ENCODE results near the gene TMEM132D. TPM values are rescaled to one million over a fixed set of nuclear protein-coding genes. Genes with fewer than 3 reads are reported as not detected.

Gene TMEM132D
- total and polyA plus RNA-seq, 2 donors (not counting 3 experiments of a cell fraction or from before 2014, with no cell fraction given), result not detected

DNA sequence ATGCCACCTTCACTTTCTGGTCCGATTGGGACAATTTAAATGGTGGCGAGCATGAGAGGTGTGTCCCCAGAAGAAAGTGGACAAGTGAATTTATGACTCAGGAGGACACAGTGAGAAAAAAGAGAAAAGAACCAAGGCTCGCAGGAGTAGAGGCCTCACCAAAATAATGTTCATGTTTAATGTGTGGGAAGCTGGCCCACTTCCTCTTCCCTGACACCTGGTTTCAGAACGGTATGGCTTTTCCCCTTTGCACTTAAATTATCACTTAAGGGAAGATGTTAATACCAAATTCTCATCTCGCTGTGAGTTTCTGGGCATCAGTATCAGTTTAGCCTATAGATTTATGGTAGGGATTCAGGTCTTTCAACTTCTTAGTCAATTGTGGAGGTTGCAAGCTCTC lies 824.1 kb downstream of the TMEM132D start:
- dilution Hi-C loops (cut with MboI; ENCODE audit: extremely low pct_ligation_motif_present, low sequenced_read_pairs), result no loop called here
- FAIRE-seq (no peak), DNase-seq (ENCODE audit: low read depth, low spot score) (no peak)
- Histone ChIP-seq H3K9me1 (replicated peaks; ENCODE audit: control insufficient read depth, extremely low read depth, insufficient read depth, low read length) (no peaks in the 10 kb centered on the region), H3K4me1 (ENCODE audit: control insufficient read depth, extremely low read depth, insufficient read depth, low read length) (no peaks in the 10 kb centered on the region), H3K36me3 (ENCODE audit: control insufficient read depth in 2 of 2, extremely low read depth in 1 of 2, insufficient read depth in 2 of 2, low read length in 2 of 2) (no peaks in the 10 kb centered on the region), H3K4me3 (replicated peaks in 1 of 3; ENCODE audit: insufficient read depth in 1 of 3, low read depth in 1 of 3, low read length in 3 of 3) (no peak overlapping the region), H2AFZ (ENCODE audit: low read depth, low read length) (no peak overlapping the region), H3K9ac (replicated peaks; ENCODE audit: extremely low read depth, insufficient read depth, low read length) (no peak overlapping the region), H3K27me3 (ENCODE audit: control insufficient read depth in 2 of 2, insufficient read depth in 2 of 2, low read length in 2 of 2) (no peaks in the 10 kb centered on the region), H3K4me2 (ENCODE audit: insufficient read depth, low read length) (no peak overlapping the region), H3K9me3 (replicated peaks; ENCODE audit: control insufficient read depth, insufficient read depth, low read length) (peaks cover 9% of the 10 kb centered on the region), H4K20me1 (replicated peaks; ENCODE audit: control insufficient read depth, extremely low read depth, insufficient read depth, low read length) (no peaks in the 10 kb centered on the region), H3K27ac (ENCODE audit: insufficient read depth, low read depth, low read length) (no peak overlapping the region), H3K79me2 (ENCODE audit: control insufficient read depth, insufficient read depth, low read length) (no peaks in the 10 kb centered on the region)
- CTCF ChIA-PET, result no interaction called here
- no TSS peak for BruUV-seq (replicated peaks)
- POLR2A ChIA-PET, result no interaction called here
- TF ChIP-seq FOS (IDR thresholded peaks at IDR 0.05; ENCODE audit: borderline replicate concordance, insufficient read depth, low read length) (no peak), POLR2A (IDR thresholded peaks at IDR 0.05; ENCODE audit: low read depth, low read length) (no peak), GATA2 (IDR thresholded peaks at IDR 0.05; ENCODE audit: insufficient read depth, insufficient read length, low read depth, low read length) (no peak), MYC (IDR thresholded peaks at IDR 0.05; ENCODE audit: low read depth, low read length) (no peak), EZH2 (IDR thresholded peaks at IDR 0.05; ENCODE audit: borderline replicate concordance, low read depth, low read length, severe bottlenecking) (no peak)
- TF ChIP-seq, protein P1, sequence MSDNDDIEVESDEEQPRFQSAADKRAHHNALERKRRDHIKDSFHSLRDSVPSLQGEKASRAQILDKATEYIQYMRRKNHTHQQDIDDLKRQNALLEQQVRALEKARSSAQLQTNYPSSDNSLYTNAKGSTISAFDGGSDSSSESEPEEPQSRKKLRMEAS (IDR thresholded peaks at IDR 0.05; ENCODE audit: insufficient read depth, insufficient read length), result no peak
- intact Hi-C loops (cut with micrococcal nuclease), result no loop called here

DNA sequence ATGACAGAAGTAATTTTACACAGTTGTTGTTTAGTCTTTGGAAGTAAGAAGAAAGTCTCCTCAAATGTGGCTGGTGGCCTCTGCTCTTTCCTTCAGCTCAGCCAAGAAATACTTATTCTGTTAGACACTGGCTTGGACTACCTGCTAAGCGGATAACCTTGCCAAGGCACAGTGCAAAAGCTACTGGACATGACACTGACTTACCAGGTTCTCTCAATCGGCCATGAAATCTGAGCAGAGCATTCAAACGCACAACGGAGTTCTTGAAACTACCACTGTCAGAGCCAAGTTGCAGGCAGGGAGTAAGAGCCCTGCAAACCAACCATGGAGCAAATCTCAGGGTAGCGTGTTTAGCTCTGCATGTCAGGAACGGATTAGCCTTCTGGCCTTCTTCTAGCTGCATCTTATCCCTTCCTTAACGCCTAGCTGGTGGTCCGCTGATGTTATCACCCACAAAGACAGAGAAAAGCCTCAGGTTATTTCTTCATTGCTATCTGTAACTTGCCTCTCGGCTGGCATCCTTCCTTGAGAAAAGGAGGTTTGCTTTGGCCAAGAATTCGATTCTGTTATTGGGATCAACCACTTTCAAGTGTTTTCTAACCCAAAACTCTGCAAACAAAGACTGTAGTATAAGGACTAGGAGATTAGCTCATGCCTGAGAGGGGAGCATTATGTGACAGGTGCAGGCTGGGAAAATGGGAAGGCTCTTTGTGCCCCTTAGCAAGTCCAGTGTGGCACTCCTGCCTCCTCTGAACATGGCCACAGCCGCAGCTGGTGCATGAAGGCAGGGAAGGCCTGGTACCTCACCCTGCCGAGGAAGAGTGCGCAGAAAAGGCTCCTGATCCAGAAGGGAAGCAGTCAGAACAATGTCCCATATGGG lies 827.1 kb downstream of the TMEM132D start:
- FAIRE-seq (no peak), DNase-seq (ENCODE audit: low read depth, low spot score) (no peak)
- H3K27me3 ChIP-seq (ENCODE audit: control insufficient read depth in 2 of 2, insufficient read depth in 2 of 2, low read length in 2 of 2), result no peaks in the 10 kb centered on the region
- no peak overlapping the region for H3K4me2 ChIP-seq (ENCODE audit: insufficient read depth, low read length)
- TF ChIP-seq, protein P2, sequence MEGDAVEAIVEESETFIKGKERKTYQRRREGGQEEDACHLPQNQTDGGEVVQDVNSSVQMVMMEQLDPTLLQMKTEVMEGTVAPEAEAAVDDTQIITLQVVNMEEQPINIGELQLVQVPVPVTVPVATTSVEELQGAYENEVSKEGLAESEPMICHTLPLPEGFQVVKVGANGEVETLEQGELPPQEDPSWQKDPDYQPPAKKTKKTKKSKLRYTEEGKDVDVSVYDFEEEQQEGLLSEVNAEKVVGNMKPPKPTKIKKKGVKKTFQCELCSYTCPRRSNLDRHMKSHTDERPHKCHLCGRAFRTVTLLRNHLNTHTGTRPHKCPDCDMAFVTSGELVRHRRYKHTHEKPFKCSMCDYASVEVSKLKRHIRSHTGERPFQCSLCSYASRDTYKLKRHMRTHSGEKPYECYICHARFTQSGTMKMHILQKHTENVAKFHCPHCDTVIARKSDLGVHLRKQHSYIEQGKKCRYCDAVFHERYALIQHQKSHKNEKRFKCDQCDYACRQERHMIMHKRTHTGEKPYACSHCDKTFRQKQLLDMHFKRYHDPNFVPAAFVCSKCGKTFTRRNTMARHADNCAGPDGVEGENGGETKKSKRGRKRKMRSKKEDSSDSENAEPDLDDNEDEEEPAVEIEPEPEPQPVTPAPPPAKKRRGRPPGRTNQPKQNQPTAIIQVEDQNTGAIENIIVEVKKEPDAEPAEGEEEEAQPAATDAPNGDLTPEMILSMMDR (IDR thresholded peaks at IDR 0.05; ENCODE audit: extremely low read depth in 1 of 2, insufficient read depth in 1 of 2, low read depth in 1 of 2, low read length in 2 of 2), result no peak
- TF ChIP-seq GATA2 (IDR thresholded peaks at IDR 0.05; ENCODE audit: insufficient read depth, insufficient read length, low read depth, low read length) (no peak), MYC (IDR thresholded peaks at IDR 0.05; ENCODE audit: low read depth, low read length) (no peak), EZH2 (IDR thresholded peaks at IDR 0.05; ENCODE audit: borderline replicate concordance, low read depth, low read length, severe bottlenecking) (no peak), POLR2A (IDR thresholded peaks at IDR 0.05; ENCODE audit: low read depth, low read length) (no peak), JUN (IDR thresholded peaks at IDR 0.05; ENCODE audit: borderline replicate concordance, insufficient read depth, insufficient read length, low read depth) (no peak), FOS (IDR thresholded peaks at IDR 0.05; ENCODE audit: borderline replicate concordance, insufficient read depth, low read length) (no peak), POLR2AphosphoS5 (IDR thresholded peaks at IDR 0.05; ENCODE audit: insufficient read depth, low read depth, low read length) (no peak)
- TF ChIP-seq, protein P1 (IDR thresholded peaks at IDR 0.05; ENCODE audit: insufficient read depth, insufficient read length), result no peak
- BruUV-seq (replicated peaks), result no TSS peak
- POLR2A ChIA-PET, result no interaction called here
- intact Hi-C loops (cut with micrococcal nuclease), result no loop called here
- H3K9me3 ChIP-seq (replicated peaks; ENCODE audit: control insufficient read depth, insufficient read depth, low read length), result peaks cover 9% of the 10 kb centered on the region
- H4K20me1 ChIP-seq (replicated peaks; ENCODE audit: control insufficient read depth, extremely low read depth, insufficient read depth, low read length), result no peaks in the 10 kb centered on the region
- H3K4me3 ChIP-seq (replicated peaks in 1 of 3; ENCODE audit: insufficient read depth in 1 of 3, low read depth in 1 of 3, low read length in 3 of 3), result no peak overlapping the region
- H3K36me3 ChIP-seq (ENCODE audit: control insufficient read depth in 2 of 2, extremely low read depth in 1 of 2, insufficient read depth in 2 of 2, low read length in 2 of 2), result no peaks in the 10 kb centered on the region
- dilution Hi-C loops (cut with MboI; ENCODE audit: extremely low pct_ligation_motif_present, low sequenced_read_pairs), result no loop called here
- no peak overlapping the region for H2AFZ ChIP-seq (ENCODE audit: low read depth, low read length)
- H3K79me2 ChIP-seq (ENCODE audit: control insufficient read depth, insufficient read depth, low read length), result no peaks in the 10 kb centered on the region
- no peaks in the 10 kb centered on the region for H3K4me1 ChIP-seq (ENCODE audit: control insufficient read depth, extremely low read depth, insufficient read depth, low read length)
- CTCF ChIA-PET, result no interaction called here
- H3K9me1 ChIP-seq (replicated peaks; ENCODE audit: control insufficient read depth, extremely low read depth, insufficient read depth, low read length), result no peaks in the 10 kb centered on the region
- H3K9ac ChIP-seq (replicated peaks; ENCODE audit: extremely low read depth, insufficient read depth, low read length), result no peak overlapping the region
- no peak overlapping the region for H3K27ac ChIP-seq (ENCODE audit: insufficient read depth, low read depth, low read length)
